ENCODE results near the gene CRYBG1. TPM values are rescaled to one million over a fixed set of nuclear protein-coding genes. Genes with fewer than 3 reads are reported as not detected.

Gene CRYBG1
- total and polyA plus RNA-seq, 8 donors = 9.9 to 37.1 (median 14.4) TPM

GRCh38 chr6:106430466-106430865 is 69.9 kb downstream of the CRYBG1 start:
- ATAC-seq = no peak
- Histone ChIP-seq H3K36me3 (no peaks in the 10 kb centered on the region), H3K4me3 (no peak overlapping the region), H3K4me1 (no peaks in the 10 kb centered on the region), H3K27me3 (no peaks in the 10 kb centered on the region), H3K9me3 (no peaks in the 10 kb centered on the region), H3K27ac (no peak overlapping the region)
- no peak for DNase-seq
- TF ChIP-seq, protein P1, sequence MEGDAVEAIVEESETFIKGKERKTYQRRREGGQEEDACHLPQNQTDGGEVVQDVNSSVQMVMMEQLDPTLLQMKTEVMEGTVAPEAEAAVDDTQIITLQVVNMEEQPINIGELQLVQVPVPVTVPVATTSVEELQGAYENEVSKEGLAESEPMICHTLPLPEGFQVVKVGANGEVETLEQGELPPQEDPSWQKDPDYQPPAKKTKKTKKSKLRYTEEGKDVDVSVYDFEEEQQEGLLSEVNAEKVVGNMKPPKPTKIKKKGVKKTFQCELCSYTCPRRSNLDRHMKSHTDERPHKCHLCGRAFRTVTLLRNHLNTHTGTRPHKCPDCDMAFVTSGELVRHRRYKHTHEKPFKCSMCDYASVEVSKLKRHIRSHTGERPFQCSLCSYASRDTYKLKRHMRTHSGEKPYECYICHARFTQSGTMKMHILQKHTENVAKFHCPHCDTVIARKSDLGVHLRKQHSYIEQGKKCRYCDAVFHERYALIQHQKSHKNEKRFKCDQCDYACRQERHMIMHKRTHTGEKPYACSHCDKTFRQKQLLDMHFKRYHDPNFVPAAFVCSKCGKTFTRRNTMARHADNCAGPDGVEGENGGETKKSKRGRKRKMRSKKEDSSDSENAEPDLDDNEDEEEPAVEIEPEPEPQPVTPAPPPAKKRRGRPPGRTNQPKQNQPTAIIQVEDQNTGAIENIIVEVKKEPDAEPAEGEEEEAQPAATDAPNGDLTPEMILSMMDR (IDR thresholded peaks at IDR 0.05) = no peak
- intact Hi-C loops (cut with DNase I) = no loop called here

- intact Hi-C loops (cut with DNase I) = no loop called here
- TF ChIP-seq, protein P1 (IDR thresholded peaks at IDR 0.05) = no peak
- Histone ChIP-seq H3K27me3 (no peaks in the 10 kb centered on the region), H3K9me3 (no peaks in the 10 kb centered on the region), H3K36me3 (no peaks in the 10 kb centered on the region), H3K4me1 (no peaks in the 10 kb centered on the region), H3K27ac (no peak overlapping the region), H3K4me3 (no peak overlapping the region)
- ATAC-seq = no peak
- no peak for DNase-seq
These were observed 70.9 kb downstream of the CRYBG1 start for GRCh38 chr6:106431405-106431804.

DNA sequence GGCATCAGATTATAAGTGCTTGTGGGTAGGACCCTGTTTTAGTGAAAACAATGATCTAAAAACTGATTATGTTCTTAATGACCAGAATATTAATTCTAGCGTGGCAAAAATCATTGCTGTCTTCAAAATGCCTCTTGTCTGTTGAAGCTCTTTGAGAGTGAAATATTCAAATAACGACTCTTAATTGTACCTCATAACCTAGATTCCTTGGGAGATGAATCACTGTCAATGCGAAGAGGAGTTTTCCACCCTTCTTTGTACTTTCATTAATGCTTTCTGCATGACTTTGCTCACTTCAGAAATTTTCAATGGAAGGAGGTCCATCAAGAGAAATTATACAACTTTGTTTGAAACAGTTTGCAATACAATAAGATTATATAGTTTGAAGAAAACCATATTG is 71.5 kb downstream of the CRYBG1 start:
- Histone ChIP-seq H3K9me3 (no peaks in the 10 kb centered on the region), H3K36me3 (no peaks in the 10 kb centered on the region), H3K27me3 (no peaks in the 10 kb centered on the region), H3K4me1 (no peaks in the 10 kb centered on the region), H3K27ac (no peak overlapping the region), H3K4me3 (no peak overlapping the region)
- DNase-seq (no peak), ATAC-seq (no peak)
- TF ChIP-seq, protein P1 (IDR thresholded peaks at IDR 0.05) = no peak
- intact Hi-C loops (cut with DNase I) = no loop called here

GRCh38 chr6:106434530-106434929 is 74.0 kb downstream of the CRYBG1 start:
- Histone ChIP-seq H3K36me3 (no peaks in the 10 kb centered on the region), H3K4me3 (no peak overlapping the region), H3K27me3 (peaks cover 0 to 12% of the 10 kb centered on the region in 2 donors), H3K9me3 (no peaks in the 10 kb centered on the region), H3K27ac (no peak overlapping the region), H3K4me1 (no peaks in the 10 kb centered on the region)
- no peak for ATAC-seq
- intact Hi-C loops (cut with DNase I) = no loop called here
- TF ChIP-seq, protein P1 (IDR thresholded peaks at IDR 0.05) = no peak
- no peak for DNase-seq

DNA sequence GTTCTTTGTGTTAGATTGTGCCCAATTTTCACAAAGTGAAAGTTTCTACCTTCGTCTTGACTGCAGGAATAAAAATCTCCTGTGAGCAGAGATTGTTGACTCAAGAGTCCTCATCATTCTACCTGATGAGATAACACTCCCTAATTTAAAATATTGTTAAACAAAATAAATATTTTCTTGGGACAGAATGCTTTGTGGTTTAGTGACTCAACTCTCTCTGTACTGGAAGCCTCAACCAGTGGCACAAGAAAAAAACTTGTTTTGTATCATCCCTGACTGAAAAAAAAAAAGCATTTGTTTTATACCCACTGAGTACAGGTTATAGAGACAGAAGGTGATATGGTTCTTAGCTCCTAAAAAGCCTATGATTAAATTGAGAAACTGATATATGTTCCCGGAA is 78.9 kb downstream of the CRYBG1 start:
- intact Hi-C loops (cut with DNase I) = no loop called here
- ATAC-seq (peak; percentile 44), DNase-seq (no peak)
- TF ChIP-seq, protein P1 (IDR thresholded peaks at IDR 0.05) = no peak
- Histone ChIP-seq H3K27me3 (peaks cover 3 to 41% of the 10 kb centered on the region in 2 donors), H3K36me3 (no peaks in the 10 kb centered on the region), H3K4me3 (no peak overlapping the region), H3K4me1 (no peaks in the 10 kb centered on the region), H3K27ac (no peak overlapping the region), H3K9me3 (no peaks in the 10 kb centered on the region)

Data from left lung (tissue), 10 donors.